PC-9 (cell line): ENCODE results near the gene MPP3. TPM values are rescaled to one million over a fixed set of nuclear protein-coding genes. Genes with fewer than 3 reads are reported as not detected.

ENCODE experiments used
- BruUV-seq: library from RNA; stranded (reverse); fragments of 400-500 nt; replicated peaks from 2 replicates; lab custom pipeline; 2021; lab: Mats Ljungman, UMichigan
- CTCF ChIA-PET: fragments of 300-600 bp; sonication (Branson Sonifier 250); formaldehyde crosslinking; loops from one replicate; lab custom pipeline; 2022; ENCODE audit warnings: antibody characterized with exemption; lab: Charles Lee
- POLR2A ChIA-PET: fragments of 300-600 bp; sonication (Branson Sonifier 250); formaldehyde crosslinking; loops from one replicate; lab custom pipeline; 2022; ENCODE audit warnings: antibody characterized with exemption; ENCODE audit not compliant: unreplicated experiment; lab: Charles Lee
- DNase-seq, 2 experiments: peaks; one replicate each; pipeline versions ENCODE4 v3.0.0 to v3.0.0-alpha.2; 2015 to 2022; ENCODE audit warnings: mixed read lengths in 1 of 2
- H2AFZ ChIP-seq: fragments of 200-600 bp; sonication (generic); 2 replicates; pipeline ENCODE4 v1.8.1; 2017; ENCODE audit warnings: antibody characterized with exemption
- H3F3A ChIP-seq: fragments of 200-600 bp; sonication (generic); 2 replicates; pipeline ENCODE4 v1.8.1; 2017; ENCODE audit warnings: antibody characterized with exemption, mild to moderate bottlenecking, low read depth; ENCODE audit not compliant: insufficient read depth
- H3K27ac ChIP-seq: fragments of 200-600 bp; sonication (generic); 2 replicates; pipeline ENCODE4 v1.6.1; 2016; ENCODE audit warnings: mixed run types
- H3K27me3 ChIP-seq: fragments of 200-600 bp; sonication (generic); 2 replicates; pipeline ENCODE4 v1.6.1; 2016; ENCODE audit warnings: low read depth, mixed run types; ENCODE audit not compliant: insufficient read depth
- H3K36me3 ChIP-seq: fragments of 200-600 bp; sonication (generic); 2 replicates; pipeline ENCODE4 v1.6.1; 2016; ENCODE audit warnings: low read depth, mixed run types
- H3K4me1 ChIP-seq: fragments of 200-600 bp; sonication (generic); replicated peaks from 2 replicates; pipeline ENCODE4 v1.6.1; 2016; ENCODE audit warnings: mixed run types; ENCODE audit not compliant: insufficient read depth
- H3K4me2 ChIP-seq: fragments of 200-600 bp; sonication (generic); 2 replicates; pipeline ENCODE4 v1.6.1; 2017; ENCODE audit warnings: mixed run types
- H3K4me3 ChIP-seq: fragments of 200-600 bp; sonication (generic); 2 replicates; pipeline ENCODE4 v1.6.1; 2016; ENCODE audit warnings: mixed run types
- H3K79me2 ChIP-seq: fragments of 200-600 bp; sonication (generic); 2 replicates; pipeline ENCODE4 v1.6.1; 2017; ENCODE audit warnings: low read depth, mixed run types
- H3K9me2 ChIP-seq: fragments of 200-600 bp; sonication (generic); 2 replicates; pipeline ENCODE4 v1.8.1; 2017; ENCODE audit warnings: mild to moderate bottlenecking; ENCODE audit not compliant: insufficient read depth
- H3K9me3 ChIP-seq: fragments of 200-600 bp; sonication (generic); 2 replicates; pipeline ENCODE4 v1.8.1; 2016; ENCODE audit warnings: low read depth; ENCODE audit not compliant: insufficient read depth
- H4K20me1 ChIP-seq: fragments of 200-600 bp; sonication (generic); 2 replicates; pipeline ENCODE4 v1.8.1; 2017; ENCODE audit not compliant: insufficient read depth
- EZH2 ChIP-seq: fragments of 200-600 bp; sonication (generic); IDR thresholded peaks from 2 replicates; pipeline ENCODE4 v1.8.0; 2017; ENCODE audit warnings: antibody characterized with exemption, low read depth
- intact Hi-C: fragments of 100-400 bp; cut with micrococcal nuclease; formaldehyde crosslinking; loops from one replicate; pipeline ENCODE4 v1.10.0; 2022; ENCODE audit not compliant: unreplicated experiment
- total RNA-seq: library from RNA; stranded (reverse); gene quantifications from 2 replicates; pipeline ENCODE4 v1.2.3, GENCODE V29; 2021
- TF ChIP-seq, protein P1 (sequence below): fragments of 200-600 bp; sonication (generic); conservative IDR thresholded peaks from 2 replicates; pipeline ENCODE4 v1.6.1; 2017; ENCODE audit warnings: mixed run types, antibody characterized with exemption, mild to moderate bottlenecking, moderate library complexity

The MPP3 gene
- total RNA-seq, 1 experiment from 2014 or later = 17.4 TPM

DNA sequence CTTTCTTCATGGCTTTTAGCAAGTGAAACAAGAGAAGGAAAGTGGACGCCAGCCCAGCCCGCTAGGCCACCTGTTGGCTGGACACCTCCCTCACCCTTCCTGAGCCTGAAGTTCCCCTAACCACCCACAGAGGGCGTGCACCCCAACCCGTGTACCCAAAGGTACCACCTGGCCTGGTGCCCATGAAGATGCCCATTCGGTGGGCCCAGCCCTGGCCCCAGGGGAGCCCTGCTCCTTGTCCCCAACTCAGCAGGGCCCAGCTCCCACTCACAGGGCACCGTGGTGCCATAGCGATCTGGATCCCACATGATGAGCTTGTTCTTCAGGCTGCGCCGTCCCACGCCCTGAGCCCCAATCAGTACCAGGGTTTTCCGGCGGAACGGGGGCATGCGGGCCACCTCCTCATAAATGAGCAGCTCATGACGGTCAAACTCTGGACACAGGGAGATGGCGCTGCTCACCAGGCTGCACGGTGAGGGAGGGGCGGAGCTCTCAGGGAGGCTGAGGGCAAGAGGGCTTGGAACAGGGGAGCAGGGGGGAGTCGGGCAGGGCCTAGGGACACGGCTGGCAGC, 47.6 kb upstream of the MPP3 start:
- DNase-seq = peak in 1 of 2 experiments; percentile 59
- Histone ChIP-seq H3F3A (no peaks in the 10 kb centered on the region), H3K4me2 (no peak overlapping the region), H3K27ac (no peak overlapping the region), H3K79me2 (no peaks in the 10 kb centered on the region), H4K20me1 (no peaks in the 10 kb centered on the region), H2AFZ (no peak overlapping the region), H3K36me3 (no peaks in the 10 kb centered on the region), H3K9me3 (no peaks in the 10 kb centered on the region), H3K27me3 (no peaks in the 10 kb centered on the region), H3K4me1 (no peaks in the 10 kb centered on the region), H3K4me3 (no peak overlapping the region), H3K9me2 (no peaks in the 10 kb centered on the region)
- ChIA-PET POLR2A (no interaction called here), CTCF (no interaction called here)
- no TSS peak for BruUV-seq
- TF ChIP-seq, protein P1, sequence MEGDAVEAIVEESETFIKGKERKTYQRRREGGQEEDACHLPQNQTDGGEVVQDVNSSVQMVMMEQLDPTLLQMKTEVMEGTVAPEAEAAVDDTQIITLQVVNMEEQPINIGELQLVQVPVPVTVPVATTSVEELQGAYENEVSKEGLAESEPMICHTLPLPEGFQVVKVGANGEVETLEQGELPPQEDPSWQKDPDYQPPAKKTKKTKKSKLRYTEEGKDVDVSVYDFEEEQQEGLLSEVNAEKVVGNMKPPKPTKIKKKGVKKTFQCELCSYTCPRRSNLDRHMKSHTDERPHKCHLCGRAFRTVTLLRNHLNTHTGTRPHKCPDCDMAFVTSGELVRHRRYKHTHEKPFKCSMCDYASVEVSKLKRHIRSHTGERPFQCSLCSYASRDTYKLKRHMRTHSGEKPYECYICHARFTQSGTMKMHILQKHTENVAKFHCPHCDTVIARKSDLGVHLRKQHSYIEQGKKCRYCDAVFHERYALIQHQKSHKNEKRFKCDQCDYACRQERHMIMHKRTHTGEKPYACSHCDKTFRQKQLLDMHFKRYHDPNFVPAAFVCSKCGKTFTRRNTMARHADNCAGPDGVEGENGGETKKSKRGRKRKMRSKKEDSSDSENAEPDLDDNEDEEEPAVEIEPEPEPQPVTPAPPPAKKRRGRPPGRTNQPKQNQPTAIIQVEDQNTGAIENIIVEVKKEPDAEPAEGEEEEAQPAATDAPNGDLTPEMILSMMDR = peak; percentile 88
- TF ChIP-seq EZH2 = no peak
- intact Hi-C loops = loop anchor here (1.0 kb wide), 1 partner anchor 288 kb away; no protein-coding TSS in a partner anchor

- TF ChIP-seq EZH2 = no peak
- TF ChIP-seq, protein P1 = no peak
- Histone ChIP-seq H3K4me2 (no peak overlapping the region), H4K20me1 (no peaks in the 10 kb centered on the region), H3K4me1 (no peaks in the 10 kb centered on the region), H3K27me3 (no peaks in the 10 kb centered on the region), H3K9me3 (no peaks in the 10 kb centered on the region), H3K4me3 (no peak overlapping the region), H3K9me2 (no peaks in the 10 kb centered on the region), H3K27ac (no peak overlapping the region), H3K36me3 (no peaks in the 10 kb centered on the region), H3K79me2 (no peaks in the 10 kb centered on the region), H3F3A (no peaks in the 10 kb centered on the region), H2AFZ (no peak overlapping the region)
- no peak for DNase-seq
- intact Hi-C loops = loop anchor here (1.0 to 2.0 kb wide), 2 partner anchors 115 to 288 kb away; no protein-coding TSS in a partner anchor
- ChIA-PET POLR2A (no interaction called here), CTCF (interaction anchor here (0.6 kb wide), 1 partner anchor 306 kb away, joined by 3 read pairs; no protein-coding TSS in a partner anchor)
- BruUV-seq = no TSS peak
These were observed 46.9 kb upstream of the MPP3 start for GRCh38 chr17:43879723-43880419.

- H3K4me2 ChIP-seq = no peak overlapping the region; the same call in 1 of the 2 replicates
- no peak overlapping the region for H2AFZ ChIP-seq
- no TSS peak for BruUV-seq
- no peaks in the 10 kb centered on the region for H3K79me2 ChIP-seq
- POLR2A ChIA-PET = no interaction called here
- H3K36me3 ChIP-seq = no peaks in the 10 kb centered on the region
- H3K4me3 ChIP-seq = no peak overlapping the region
- no peaks in the 10 kb centered on the region for H3F3A ChIP-seq
- CTCF ChIA-PET = interaction anchor here (0.6 to 1.0 kb wide), 6 partner anchors 37 to 621 kb away, joined by 3 to 5 read pairs (median 4); no protein-coding TSS in a partner anchor
- H3K4me1 ChIP-seq = no peaks in the 10 kb centered on the region
- no peak overlapping the region for H3K27ac ChIP-seq
- H4K20me1 ChIP-seq = no peaks in the 10 kb centered on the region
- intact Hi-C loops = loop anchor here (1.0 to 2.0 kb wide), 2 partner anchors 116 to 163 kb away; no protein-coding TSS in a partner anchor
- peak; percentile 73 to 84 for DNase-seq
- H3K9me2 ChIP-seq = no peaks in the 10 kb centered on the region
- H3K9me3 ChIP-seq = no peaks in the 10 kb centered on the region
- TF ChIP-seq, protein P1 = peak; percentile 92
- TF ChIP-seq EZH2 = no peak
- H3K27me3 ChIP-seq = no peaks in the 10 kb centered on the region
These were observed 45.6 kb upstream of the MPP3 start for GRCh38 chr17:43878260-43879175.
